OCI-LY1 (cell line): ENCODE measurements around the gene DNAH9.

Experiments
- H2AFZ ChIP-seq: fragments of 200-600 bp; sonication (generic), shearing (Covaris generic); 2 replicates; pipeline ENCODE4 v1.6.0; 2014; ENCODE audit warnings: antibody characterized with exemption, mild to moderate bottlenecking, low read length
- H3F3A ChIP-seq: fragments of 200-600 bp; sonication (generic), shearing (Covaris generic); 2 replicates; pipeline ENCODE4 v1.6.0; 2014; ENCODE audit warnings: mild to moderate bottlenecking, antibody characterized with exemption, low read length, moderate library complexity; ENCODE audit not compliant: insufficient read depth
- H3K27ac ChIP-seq: fragments of 200-600 bp; sonication (generic); 2 replicates; pipeline ENCODE4 v1.5.1; 2014; ENCODE audit warnings: low read length, mixed run types, mild to moderate bottlenecking, low read depth; ENCODE audit not compliant: poor library complexity, severe bottlenecking
- H3K27me3 ChIP-seq: fragments of 200-600 bp; sonication (generic); 2 replicates; pipeline ENCODE4 v1.6.0; 2014; ENCODE audit warnings: antibody characterized with exemption, mild to moderate bottlenecking, low read length, moderate library complexity; ENCODE audit not compliant: insufficient read depth
- H3K36me3 ChIP-seq: fragments of 200-600 bp; sonication (generic); 2 replicates; pipeline ENCODE4 v1.6.1; 2014; ENCODE audit warnings: mild to moderate bottlenecking, antibody characterized with exemption, low read length, moderate library complexity, mixed read lengths; ENCODE audit not compliant: insufficient read depth
- H3K4me1 ChIP-seq: fragments of 200-600 bp; sonication (generic); 2 replicates; pipeline ENCODE4 v1.5.1; 2014; ENCODE audit warnings: mild to moderate bottlenecking, low read length, moderate library complexity; ENCODE audit not compliant: insufficient read depth, severe bottlenecking
- H3K4me2 ChIP-seq: fragments of 200-600 bp; sonication (generic), shearing (Covaris generic); 2 replicates; pipeline ENCODE4 v1.6.1; 2014; ENCODE audit warnings: low read length
- H3K4me3 ChIP-seq: fragments of 200-600 bp; sonication (generic); 2 replicates; pipeline ENCODE4 v1.5.1; 2014; ENCODE audit warnings: low read length, low read depth, mild to moderate bottlenecking, mixed read lengths; ENCODE audit not compliant: poor library complexity, severe bottlenecking
- H3K79me2 ChIP-seq: fragments of 200-600 bp; shearing (Covaris generic); 2 replicates; pipeline ENCODE4 v1.6.1; 2016; ENCODE audit warnings: mixed run types, low read length, mixed read lengths; ENCODE audit not compliant: insufficient read depth
- H3K9ac ChIP-seq: fragments of 200-600 bp; sonication (generic), shearing (Covaris generic); 2 replicates; pipeline ENCODE4 v1.6.1; 2014; ENCODE audit warnings: mild to moderate bottlenecking, low read length, mixed read lengths
- H3K9me2 ChIP-seq: fragments of 200-600 bp; sonication (generic), shearing (Covaris generic); 2 replicates; pipeline ENCODE4 v1.6.1; 2014; ENCODE audit warnings: low read depth, mild to moderate bottlenecking, low read length, mixed read lengths
- H3K9me3 ChIP-seq: fragments of 200-600 bp; shearing (Covaris generic); 2 replicates; pipeline ENCODE4 v1.6.1; 2014; ENCODE audit warnings: low read length, mixed read lengths
- H4K20me1 ChIP-seq: fragments of 200-600 bp; sonication (generic), shearing (Covaris generic); 2 replicates; pipeline ENCODE4 v1.6.0; 2016; ENCODE audit warnings: mild to moderate bottlenecking, low read length; ENCODE audit not compliant: insufficient read depth
- EZH2 ChIP-seq: fragments of 200-600 bp; sonication (generic), shearing (Covaris generic); IDR thresholded peaks from 2 replicates; pipeline ENCODE4 v1.8.0; 2017; ENCODE audit warnings: borderline replicate concordance, mixed run types, mild to moderate bottlenecking, antibody characterized with exemption, low read length, moderate library complexity, mixed read lengths
- TF ChIP-seq, protein P1 (sequence below): fragments of 200-600 bp; sonication (generic), shearing (Covaris generic); IDR thresholded peaks from 2 replicates; pipeline ENCODE4 v1.5.1; 2017; ENCODE audit warnings: mild to moderate bottlenecking, antibody characterized with exemption, low read length, moderate library complexity, mixed read lengths

DNAH9 gene

DNA sequence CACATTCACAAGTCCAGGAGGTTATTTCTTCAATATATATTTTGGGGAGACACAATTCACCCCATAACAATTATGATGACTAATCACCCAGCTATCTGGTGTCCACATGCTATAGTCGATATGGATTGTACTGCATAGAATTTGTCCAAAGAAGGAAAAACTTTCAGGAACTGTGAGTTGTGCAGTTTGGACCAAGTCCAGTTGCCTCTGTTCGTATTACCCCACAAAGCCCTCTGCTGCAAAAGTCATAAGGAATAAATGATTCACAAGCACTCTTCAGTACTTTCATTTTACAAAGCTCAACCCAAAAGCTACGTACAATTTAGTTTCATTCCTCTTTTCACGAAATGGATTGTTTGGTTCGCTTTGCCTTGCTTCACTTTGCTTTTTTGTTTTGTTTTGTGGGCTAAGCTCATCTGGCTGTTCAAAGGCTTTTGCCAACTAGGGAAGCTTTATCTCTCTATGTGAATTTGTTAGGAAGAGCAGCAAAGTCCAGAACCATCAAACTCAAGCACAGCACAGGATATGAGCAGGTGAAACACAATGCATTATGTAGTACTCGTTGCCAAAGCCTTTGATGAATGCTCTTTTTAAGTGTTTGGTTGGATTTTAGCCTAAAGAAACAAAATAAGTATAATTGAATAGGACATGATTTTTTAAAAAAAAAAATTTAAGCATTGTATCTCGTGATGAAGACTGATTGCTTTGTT, 300.4 kb downstream of the DNAH9 start:
- Histone ChIP-seq H3K4me2 (no peak overlapping the region), H3K79me2 (no peaks in the 10 kb centered on the region), H3K36me3 (no peaks in the 10 kb centered on the region), H3K27me3 (no peaks in the 10 kb centered on the region), H2AFZ (no peak overlapping the region), H3K9me3 (no peaks in the 10 kb centered on the region), H4K20me1 (no peaks in the 10 kb centered on the region), H3K4me1 (no peaks in the 10 kb centered on the region), H3K9ac (no peak overlapping the region), H3K4me3 (no peak overlapping the region), H3K27ac (no peak overlapping the region), H3F3A (no peaks in the 10 kb centered on the region), H3K9me2 (no peaks in the 10 kb centered on the region)
- no peak for TF ChIP-seq EZH2

DNA sequence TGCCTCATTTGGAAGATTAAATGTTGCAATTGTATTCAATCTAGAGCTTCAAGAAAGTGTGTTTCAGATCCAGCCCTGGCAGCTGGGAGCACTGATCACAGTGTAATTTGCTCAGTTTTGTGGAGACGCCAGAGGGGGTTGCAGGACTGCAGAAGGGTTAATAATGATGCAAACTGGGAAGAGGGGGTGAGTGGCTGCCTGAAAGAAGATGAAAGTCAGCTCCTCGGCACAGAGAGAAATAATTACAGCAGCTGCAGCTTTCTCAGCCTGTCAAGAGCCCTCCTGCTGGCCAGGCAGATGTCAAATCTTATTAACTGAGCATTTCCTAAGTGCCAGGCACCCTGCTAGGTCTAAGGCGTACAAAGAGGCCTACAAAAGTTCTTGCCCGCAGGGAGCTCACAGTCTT, 301.3 kb downstream of the DNAH9 start:
- TF ChIP-seq EZH2 = no peak
- TF ChIP-seq, protein P1, sequence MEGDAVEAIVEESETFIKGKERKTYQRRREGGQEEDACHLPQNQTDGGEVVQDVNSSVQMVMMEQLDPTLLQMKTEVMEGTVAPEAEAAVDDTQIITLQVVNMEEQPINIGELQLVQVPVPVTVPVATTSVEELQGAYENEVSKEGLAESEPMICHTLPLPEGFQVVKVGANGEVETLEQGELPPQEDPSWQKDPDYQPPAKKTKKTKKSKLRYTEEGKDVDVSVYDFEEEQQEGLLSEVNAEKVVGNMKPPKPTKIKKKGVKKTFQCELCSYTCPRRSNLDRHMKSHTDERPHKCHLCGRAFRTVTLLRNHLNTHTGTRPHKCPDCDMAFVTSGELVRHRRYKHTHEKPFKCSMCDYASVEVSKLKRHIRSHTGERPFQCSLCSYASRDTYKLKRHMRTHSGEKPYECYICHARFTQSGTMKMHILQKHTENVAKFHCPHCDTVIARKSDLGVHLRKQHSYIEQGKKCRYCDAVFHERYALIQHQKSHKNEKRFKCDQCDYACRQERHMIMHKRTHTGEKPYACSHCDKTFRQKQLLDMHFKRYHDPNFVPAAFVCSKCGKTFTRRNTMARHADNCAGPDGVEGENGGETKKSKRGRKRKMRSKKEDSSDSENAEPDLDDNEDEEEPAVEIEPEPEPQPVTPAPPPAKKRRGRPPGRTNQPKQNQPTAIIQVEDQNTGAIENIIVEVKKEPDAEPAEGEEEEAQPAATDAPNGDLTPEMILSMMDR = no peak
- no peak overlapping the region for H3K9ac ChIP-seq

DNA sequence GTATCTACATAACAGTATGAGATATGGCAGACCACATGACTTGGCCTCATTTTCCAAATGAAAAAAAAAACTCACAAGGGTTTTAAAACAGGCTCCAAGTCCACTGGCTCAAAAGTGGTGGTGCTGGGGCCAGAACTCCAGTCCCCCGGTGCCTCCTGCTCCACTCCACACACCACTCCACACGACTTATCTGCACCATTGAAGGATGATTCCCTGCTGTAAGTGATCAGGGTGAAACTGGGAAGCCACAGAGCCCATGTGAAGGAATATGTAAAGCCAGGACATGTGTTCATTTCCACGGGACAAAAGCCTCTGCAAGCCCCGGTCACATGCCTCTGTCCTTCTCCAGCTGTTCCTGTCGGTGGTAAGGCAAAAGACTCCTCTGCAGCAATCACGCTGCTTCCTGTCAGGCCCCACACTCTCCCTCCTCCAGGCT, 301.8 kb downstream of the DNAH9 start:
- TF ChIP-seq, protein P1 = no peak
- TF ChIP-seq EZH2 = no peak
- no peak overlapping the region for H2AFZ ChIP-seq
- H3K9ac ChIP-seq = no peak overlapping the region
- H3K4me1 ChIP-seq = no peaks in the 10 kb centered on the region
- no peaks in the 10 kb centered on the region for H3K9me3 ChIP-seq
- no peaks in the 10 kb centered on the region for H4K20me1 ChIP-seq
- H3K9me2 ChIP-seq = no peaks in the 10 kb centered on the region
- no peaks in the 10 kb centered on the region for H3K27me3 ChIP-seq
- no peaks in the 10 kb centered on the region for H3K36me3 ChIP-seq
- no peaks in the 10 kb centered on the region for H3F3A ChIP-seq
- no peak overlapping the region for H3K4me3 ChIP-seq
- no peaks in the 10 kb centered on the region for H3K79me2 ChIP-seq
- no peak overlapping the region for H3K27ac ChIP-seq
- no peak overlapping the region for H3K4me2 ChIP-seq

More for the DNA sequence above, 301.3 kb downstream of the DNAH9 start:
- Histone ChIP-seq H3K4me2 (no peak overlapping the region), H3K27me3 (no peaks in the 10 kb centered on the region), H3K4me3 (no peak overlapping the region), H3F3A (no peaks in the 10 kb centered on the region), H3K4me1 (no peaks in the 10 kb centered on the region), H3K9me3 (no peaks in the 10 kb centered on the region), H3K79me2 (no peaks in the 10 kb centered on the region), H2AFZ (no peak overlapping the region), H3K36me3 (no peaks in the 10 kb centered on the region), H3K27ac (no peak overlapping the region), H3K9me2 (no peaks in the 10 kb centered on the region), H4K20me1 (no peaks in the 10 kb centered on the region)

DNA sequence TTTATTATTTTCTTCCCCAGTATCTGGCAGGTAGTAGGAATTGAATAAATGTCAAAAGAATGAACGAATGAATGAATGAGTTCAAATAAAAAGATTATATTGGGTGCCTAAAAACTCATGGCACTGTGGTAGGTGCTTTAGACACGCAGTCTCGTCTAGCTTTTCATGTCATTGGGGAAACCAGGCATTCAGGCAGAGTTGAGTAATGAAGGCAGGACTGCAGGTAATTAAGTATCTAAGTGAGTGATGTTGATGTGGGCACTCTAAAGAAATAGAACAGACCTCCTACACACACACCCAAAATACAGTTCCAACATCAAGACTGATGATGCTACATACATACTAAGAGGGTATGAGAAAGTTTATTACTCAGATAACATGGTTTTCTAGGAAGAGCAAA, 302.4 kb downstream of the DNAH9 start:
- Histone ChIP-seq H3K27me3 (no peaks in the 10 kb centered on the region), H3K27ac (no peak overlapping the region), H3K79me2 (no peaks in the 10 kb centered on the region), H3K4me3 (no peak overlapping the region), H3F3A (no peaks in the 10 kb centered on the region), H2AFZ (no peak overlapping the region), H3K9ac (no peak overlapping the region), H4K20me1 (no peaks in the 10 kb centered on the region), H3K9me3 (no peaks in the 10 kb centered on the region), H3K4me2 (no peak overlapping the region), H3K9me2 (no peaks in the 10 kb centered on the region), H3K4me1 (no peaks in the 10 kb centered on the region), H3K36me3 (no peaks in the 10 kb centered on the region)
- TF ChIP-seq EZH2 = no peak
- TF ChIP-seq, protein P1 = no peak
